CD4-positive, alpha-beta T cell (primary cell): ENCODE measurements around the gene SLC5A12. TPM values are rescaled to one million over a fixed set of nuclear protein-coding genes. Genes with fewer than 3 reads are reported as not detected.
A peak's percentile ranks its signal among the peaks of the same experiment; 100 is the strongest.
"Not testable (repeated sequence)": the region's sequence is repeated elsewhere in the genome, so short reads cannot be mapped to it uniquely, and the experiment has no call there.

ENCODE experiments used
- ATAC-seq: fragments of 200-7000 bp; cut with Tn5 transposase; one replicate; pipeline ENCODE4 v1.10.0; 2022; ENCODE audit warnings: mild to moderate bottlenecking; ENCODE audit not compliant: poor library complexity
- CTCF ChIA-PET: fragments of 350-600 bp; sonication (Branson Sonifier 250); formaldehyde crosslinking; loops from one replicate; lab custom pipeline; 2021; ENCODE audit warnings: antibody characterized with exemption, inconsistent platforms; lab: Charles Lee
- POLR2A ChIA-PET: fragments of 350-600 bp; sonication (Branson Sonifier 250); formaldehyde crosslinking; loops from one replicate; lab custom pipeline; 2021; ENCODE audit warnings: antibody characterized with exemption, inconsistent platforms; lab: Charles Lee
- DNase-seq, 14 experiments: peaks; one replicate each; pipeline ENCODE4 v3.0.0-alpha.2; 2013 to 2020; ENCODE audit warnings: mixed read lengths in 2 of 14
- H3K27ac ChIP-seq, 2 donors: one replicate each; pipeline versions ENCODE4 v1.5.1 to v1.7.0; 2013; ENCODE audit warnings: low read length in 2 of 2, low read depth in 1 of 2, mild to moderate bottlenecking in 1 of 2
- H3K27me3 ChIP-seq, 2 experiments: 1 replicate in 1 of 2; 2 replicates in 1 of 2; pipeline versions ENCODE4 v1.6.1 to v1.7.0; 2013; ENCODE audit warnings: low read length in 2 of 2, control low read depth in 1 of 2, mild to moderate bottlenecking in 1 of 2, moderate library complexity in 1 of 2; ENCODE audit not compliant: insufficient read depth in 2 of 2, control insufficient read depth in 1 of 2
- H3K36me3 ChIP-seq: one replicate; pipeline ENCODE4 v1.6.1; 2013; ENCODE audit warnings: low read length, control low read depth; ENCODE audit not compliant: insufficient read depth
- H3K4me1 ChIP-seq: one replicate; pipeline ENCODE4 v1.6.1; 2013; ENCODE audit warnings: low read length, control low read depth; ENCODE audit not compliant: insufficient read depth
- H3K4me3 ChIP-seq: one replicate; pipeline ENCODE4 v1.5.1; 2013; ENCODE audit warnings: mild to moderate bottlenecking, low read length, moderate library complexity
- H3K9me3 ChIP-seq, 2 experiments: 1 replicate in 1 of 2; 2 replicates in 1 of 2; pipeline versions ENCODE4 v1.6.1 to v1.7.0; 2013; ENCODE audit warnings: low read length in 2 of 2, mild to moderate bottlenecking in 2 of 2, control low read depth in 1 of 2, moderate library complexity in 1 of 2; ENCODE audit not compliant: control insufficient read depth in 1 of 2, insufficient read depth in 1 of 2
- H3K27ac Mint-ChIP-seq: one replicate; pipeline ENCODE4 v1.8.0; 2020; ENCODE audit warnings: mixed read lengths
- H3K27me3 Mint-ChIP-seq: one replicate; pipeline ENCODE4 v1.8.0; 2021; ENCODE audit warnings: mixed read lengths
- H3K36me3 Mint-ChIP-seq: one replicate; pipeline ENCODE4 v1.8.0; 2021; ENCODE audit warnings: low read depth, mixed read lengths
- H3K4me1 Mint-ChIP-seq: one replicate; pipeline ENCODE4 v1.8.0; 2021; ENCODE audit warnings: low read depth, mixed read lengths
- H3K4me3 Mint-ChIP-seq: one replicate; pipeline ENCODE4 v1.8.0; 2020; ENCODE audit warnings: mild to moderate bottlenecking, mixed read lengths
- H3K9me3 Mint-ChIP-seq: one replicate; pipeline ENCODE4 v1.8.0; 2020; ENCODE audit warnings: mixed read lengths
- CTCF ChIP-seq: fragments of 200-600 bp; IDR thresholded peaks from one replicate; pipeline ENCODE4 v1.8.0; 2022; ENCODE audit warnings: antibody characterized with exemption, mild to moderate bottlenecking
- intact Hi-C, 2 experiments: fragments of 100-400 bp; cut with DNase I in 1 of 2; cut with micrococcal nuclease in 1 of 2; formaldehyde crosslinking; loops; one replicate each; pipeline versions ENCODE4 v1.15.1 to v1.9.0; 2023 to 2025; cut with DNase I, micrococcal nuclease
- total RNA-seq, 174 experiments: library from RNA in 2 of 174; stranded (reverse) in 2 of 174; gene quantifications; one replicate each; pipeline ENCODE4 v1.2.3 and lab custom pipeline; 2021 to 2026

SLC5A12 gene
- total RNA-seq, 2 experiments from 2014 or later: not detected

DNA sequence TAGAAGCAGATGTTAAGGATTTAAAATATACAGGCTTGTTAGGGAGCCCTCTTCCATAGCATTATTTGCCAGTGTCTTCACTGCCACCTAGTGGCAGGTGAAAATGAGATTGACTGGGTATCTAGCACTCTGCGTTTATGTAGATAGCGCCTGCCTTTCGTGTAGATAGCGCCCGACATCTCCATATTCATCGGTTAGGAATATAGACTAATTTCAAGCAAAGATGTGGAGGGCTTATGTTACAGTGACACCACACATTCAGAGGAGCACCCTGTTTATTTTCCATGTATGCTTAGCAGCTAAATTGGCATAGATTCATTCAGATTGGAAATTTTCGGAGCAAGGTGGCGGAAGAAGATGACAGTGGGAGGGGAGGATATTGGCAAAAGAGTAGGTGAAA lies 72.0 kb downstream of the SLC5A12 start:
- no peaks in the 10 kb centered on the region for H3K9me3 ChIP-seq
- ChIA-PET CTCF (no interaction called here), POLR2A (no interaction called here)
- Mint-ChIP-seq H3K4me3 (no peak overlapping the region), H3K27ac (no peak overlapping the region), H3K9me3 (no peaks in the 10 kb centered on the region), H3K4me1 (no peaks in the 10 kb centered on the region), H3K36me3 (no peaks in the 10 kb centered on the region), H3K27me3 (no peaks in the 10 kb centered on the region)
- no peaks in the 10 kb centered on the region for H3K27me3 ChIP-seq
- peak; percentile 16 for TF ChIP-seq CTCF
- peak in 1 of 14 experiments; percentile 0 for DNase-seq
- H3K36me3 ChIP-seq: no peaks in the 10 kb centered on the region
- H3K27ac ChIP-seq: no peak overlapping the region
- H3K4me3 ChIP-seq: no peak overlapping the region
- intact Hi-C loops: no loop called here
- H3K4me1 ChIP-seq: no peaks in the 10 kb centered on the region
- no peak for ATAC-seq

GRCh38 chr11:26643314-26643713 lies 78.5 kb downstream of the SLC5A12 start:
- H3K36me3 Mint-ChIP-seq, H3K9me3 ChIP-seq, H3K27me3 ChIP-seq, H3K4me1 Mint-ChIP-seq, H3K36me3 ChIP-seq, ATAC-seq, H3K27me3 Mint-ChIP-seq, POLR2A ChIA-PET, H3K4me3 Mint-ChIP-seq, H3K4me1 ChIP-seq, DNase-seq, H3K27ac Mint-ChIP-seq, H3K4me3 ChIP-seq, H3K27ac ChIP-seq, H3K9me3 Mint-ChIP-seq, intact Hi-C loops: not testable (repeated sequence)
- CTCF ChIA-PET: interaction anchor here (0.8 kb wide), 1 partner anchor 9 kb away, joined by 3 read pairs; no protein-coding TSS in a partner anchor

DNA sequence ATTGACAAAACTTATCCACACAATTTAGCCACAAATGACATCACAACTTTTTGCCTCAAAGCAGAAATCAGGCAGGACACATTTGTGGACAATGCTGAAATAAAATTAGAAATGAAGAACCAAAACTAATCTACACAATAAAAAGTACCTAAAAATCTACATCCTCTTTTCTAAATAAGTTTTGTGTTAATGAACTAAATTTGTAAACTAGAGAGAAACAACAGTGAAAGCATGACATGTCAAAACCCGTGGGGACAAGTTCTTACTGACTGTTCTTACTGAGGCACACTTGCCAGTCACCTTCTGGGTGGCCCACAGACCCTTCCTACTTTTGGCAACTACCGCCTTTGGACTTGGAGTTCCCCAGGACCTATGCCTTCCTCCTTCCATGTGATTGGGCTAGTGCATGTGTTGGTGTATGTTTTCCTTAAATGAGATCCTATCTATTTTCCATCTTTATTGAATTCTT lies 89.1 kb downstream of the SLC5A12 start:
- ChIA-PET CTCF (no interaction called here), POLR2A (no interaction called here)
- no peaks in the 10 kb centered on the region for H3K4me1 Mint-ChIP-seq
- H3K27me3 Mint-ChIP-seq: no peaks in the 10 kb centered on the region
- no peaks in the 10 kb centered on the region for H3K36me3 Mint-ChIP-seq
- TF ChIP-seq CTCF: no peak
- no peaks in the 10 kb centered on the region for H3K36me3 ChIP-seq
- peaks cover 9% of the 10 kb centered on the region for H3K9me3 Mint-ChIP-seq
- no peak overlapping the region for H3K4me3 ChIP-seq
- no peak for DNase-seq
- H3K27ac Mint-ChIP-seq: no peak overlapping the region
- ATAC-seq: no peak
- no peaks in the 10 kb centered on the region for H3K27me3 ChIP-seq
- H3K4me3 Mint-ChIP-seq: no peak overlapping the region
- H3K9me3 ChIP-seq: peaks cover 0 to 4% of the 10 kb centered on the region in 2 experiments
- H3K27ac ChIP-seq: no peak overlapping the region
- H3K4me1 ChIP-seq: no peaks in the 10 kb centered on the region
- intact Hi-C loops: no loop called here

DNA sequence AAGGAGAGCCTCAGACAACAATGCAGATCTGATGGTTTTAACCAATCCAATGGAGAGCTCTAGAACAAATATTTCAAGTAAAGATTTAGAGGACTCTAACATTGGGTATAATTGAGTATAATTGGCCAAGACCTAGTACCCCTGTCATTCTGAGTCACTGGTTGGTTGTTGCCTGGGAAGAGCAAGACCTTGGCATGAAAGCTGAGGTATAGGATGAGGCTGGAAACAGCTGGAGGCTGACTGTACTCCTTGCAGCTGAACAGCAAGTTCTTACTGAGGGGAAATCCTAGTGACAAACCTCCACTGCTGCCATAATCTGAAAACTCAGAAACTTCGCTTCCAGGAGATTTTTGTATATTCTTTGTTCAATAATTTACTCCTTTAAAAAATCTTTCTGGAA lies 95.5 kb downstream of the SLC5A12 start:
- Mint-ChIP-seq H3K4me1 (no peaks in the 10 kb centered on the region), H3K9me3 (peaks cover 4% of the 10 kb centered on the region)
- POLR2A ChIA-PET: no interaction called here

More for the DNA sequence above, 95.5 kb downstream of the SLC5A12 start:
- CTCF ChIA-PET: no interaction called here
- H3K9me3 ChIP-seq: peaks cover 0 to 4% of the 10 kb centered on the region in 2 experiments
- DNase-seq (no peak), ATAC-seq (no peak)
- H3K4me3 ChIP-seq: no peak overlapping the region
- no peaks in the 10 kb centered on the region for H3K36me3 ChIP-seq
- Mint-ChIP-seq H3K4me3 (no peak overlapping the region), H3K27ac (no peak overlapping the region), H3K36me3 (no peaks in the 10 kb centered on the region), H3K27me3 (no peaks in the 10 kb centered on the region)
- no peaks in the 10 kb centered on the region for H3K27me3 ChIP-seq
- H3K4me1 ChIP-seq: no peaks in the 10 kb centered on the region
- no peak for TF ChIP-seq CTCF
- intact Hi-C loops: no loop called here
- H3K27ac ChIP-seq: no peak overlapping the region
